ENCODE results near the gene DNMBP.
"Not testable (repeated sequence)": the region's sequence is repeated elsewhere in the genome, so short reads cannot be mapped to it uniquely, and the experiment has no call there.

Gene DNMBP

GRCh38 chr10:99855479-99856071, 154.2 kb downstream of the DNMBP start:
- no peak for DNase-seq

- DNase-seq = no peak
Measured at GRCh38 chr10:99854860-99855259, 154.9 kb downstream of the DNMBP start.

DNA sequence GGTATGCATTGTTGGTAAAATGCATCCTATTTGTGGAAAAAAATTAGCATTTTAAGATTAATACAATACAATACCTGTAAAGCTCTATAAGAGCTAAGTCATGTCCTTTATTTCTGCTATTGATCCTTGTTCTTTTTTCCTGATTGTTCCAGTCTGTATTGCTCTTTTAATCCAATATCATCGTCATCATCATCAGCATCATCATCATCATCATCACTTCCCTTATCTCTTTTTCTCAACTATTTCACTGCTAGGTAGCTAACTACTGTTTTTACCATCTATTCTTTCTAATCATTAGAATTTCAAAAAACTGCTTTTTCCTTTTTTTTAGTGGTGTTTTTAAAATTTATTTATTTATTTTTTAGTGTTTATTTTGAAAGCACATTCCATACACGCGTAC, 156.1 kb downstream of the DNMBP start:
- DNase-seq = no peak

- DNase-seq = no peak
Measured at GRCh38 chr10:99852481-99853213, 157.1 kb downstream of the DNMBP start.

GRCh38 chr10:99851825-99852224, 157.9 kb downstream of the DNMBP start:
- DNase-seq = no peak

DNA sequence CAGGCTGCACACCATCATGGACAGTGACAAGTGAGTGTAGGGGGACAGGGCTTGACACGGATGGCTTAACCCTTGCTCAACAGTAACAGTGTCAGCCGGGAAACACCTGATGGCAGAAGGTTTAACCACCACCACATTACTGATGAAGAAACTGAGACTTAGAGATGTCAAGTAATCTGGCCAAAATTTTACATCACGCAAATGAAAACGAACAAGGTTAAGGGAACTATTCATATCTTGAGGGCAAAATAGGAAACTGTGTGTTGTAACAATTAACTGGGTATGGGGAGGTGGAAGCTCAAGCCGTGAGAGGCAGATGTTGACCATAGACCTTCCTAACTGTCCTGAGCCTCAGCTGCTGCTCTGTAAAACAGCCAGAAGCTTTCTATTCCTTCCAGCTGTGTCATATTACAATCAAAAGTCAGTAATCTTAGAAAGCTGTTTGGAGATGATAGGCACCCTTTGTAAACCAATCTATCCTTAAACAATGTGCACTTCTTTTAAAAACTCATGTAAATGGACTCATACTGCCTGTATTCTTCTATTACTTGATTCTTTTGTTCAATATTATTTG, 158.9 kb downstream of the DNMBP start:
- no peak for DNase-seq

- no peak for DNase-seq
Measured at GRCh38 chr10:99850021-99850766, 159.6 kb downstream of the DNMBP start.

GRCh38 chr10:99849536-99849935, 160.2 kb downstream of the DNMBP start:
- DNase-seq = no peak

GRCh38 chr10:99849057-99849456, 160.7 kb downstream of the DNMBP start:
- no peak for DNase-seq

GRCh38 chr10:99845837-99846382, 163.8 kb downstream of the DNMBP start:
- peak; percentile 78 for DNase-seq

DNA sequence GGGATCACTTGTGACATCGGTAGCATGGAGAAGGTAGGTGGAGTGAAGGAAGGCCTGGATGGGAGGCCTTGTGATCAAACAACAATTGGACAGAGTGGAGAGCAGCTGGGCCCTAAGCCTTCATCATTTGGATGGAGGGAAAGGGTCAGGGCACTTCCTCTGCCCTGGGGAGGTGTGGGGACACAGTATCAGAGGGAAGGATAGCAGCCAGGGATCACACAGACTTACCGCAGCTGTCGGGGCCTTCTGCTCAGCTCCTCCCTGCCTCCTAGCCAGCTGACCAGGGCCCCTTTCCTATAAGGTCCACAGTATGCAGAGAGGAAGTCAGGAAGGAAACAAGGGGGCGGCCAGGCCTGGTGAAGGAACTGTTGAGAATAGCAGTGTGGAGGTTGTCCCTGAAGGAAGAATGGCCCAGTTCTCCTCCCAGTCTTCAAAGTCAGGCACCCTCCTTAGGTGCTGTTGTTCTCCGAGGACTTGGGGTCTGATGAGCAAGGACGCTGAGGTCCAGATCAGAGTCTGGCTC, 165.3 kb downstream of the DNMBP start:
- no peak for DNase-seq

- no peak for DNase-seq
Measured at GRCh38 chr10:99843310-99843709, 166.4 kb downstream of the DNMBP start.

GRCh38 chr10:99841746-99842145, 168.0 kb downstream of the DNMBP start:
- DNase-seq = no peak

- DNase-seq = not testable (repeated sequence)
Measured at GRCh38 chr10:99840859-99841258, 168.9 kb downstream of the DNMBP start.

- DNase-seq = no peak
Measured at GRCh38 chr10:99836711-99837110, 173.0 kb downstream of the DNMBP start.

DNA sequence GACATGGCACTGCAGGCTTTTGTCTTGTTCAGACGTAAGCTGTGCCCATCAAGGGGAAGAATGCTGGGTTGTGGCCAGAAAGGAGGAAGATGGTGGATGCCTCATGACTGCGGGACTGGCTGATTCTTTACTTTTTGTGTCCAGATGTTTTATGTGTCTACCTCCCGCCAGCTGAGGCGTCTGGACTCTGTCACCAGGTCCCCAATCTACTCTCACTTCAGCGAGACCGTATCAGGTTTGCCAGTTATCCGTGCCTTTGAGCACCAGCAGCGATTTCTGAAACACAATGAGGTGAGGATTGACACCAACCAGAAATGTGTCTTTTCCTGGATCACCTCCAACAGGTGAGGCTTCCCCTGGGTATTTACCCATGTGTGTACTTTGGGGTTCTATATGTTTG, 173.8 kb downstream of the DNMBP start:
- no peak for DNase-seq

DNA sequence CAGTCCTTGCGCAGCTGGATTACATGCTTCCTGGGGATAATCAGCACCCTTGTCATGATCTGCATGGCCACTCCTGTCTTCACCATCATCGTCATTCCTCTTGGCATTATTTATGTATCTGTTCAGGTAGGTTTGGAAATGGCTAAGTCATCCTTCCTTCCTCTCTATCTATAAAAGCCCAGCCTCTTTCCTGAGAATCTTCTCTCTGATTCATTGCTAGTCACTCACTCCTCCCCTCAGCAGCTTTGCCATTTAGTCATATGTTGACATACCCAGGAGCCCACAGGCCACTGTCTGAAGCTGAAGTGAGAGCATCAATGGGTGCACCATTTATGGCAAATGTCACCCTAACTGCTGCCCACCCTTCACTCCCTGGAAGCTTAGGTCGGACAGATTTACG, 175.3 kb downstream of the DNMBP start:
- DNase-seq = no peak

DNA sequence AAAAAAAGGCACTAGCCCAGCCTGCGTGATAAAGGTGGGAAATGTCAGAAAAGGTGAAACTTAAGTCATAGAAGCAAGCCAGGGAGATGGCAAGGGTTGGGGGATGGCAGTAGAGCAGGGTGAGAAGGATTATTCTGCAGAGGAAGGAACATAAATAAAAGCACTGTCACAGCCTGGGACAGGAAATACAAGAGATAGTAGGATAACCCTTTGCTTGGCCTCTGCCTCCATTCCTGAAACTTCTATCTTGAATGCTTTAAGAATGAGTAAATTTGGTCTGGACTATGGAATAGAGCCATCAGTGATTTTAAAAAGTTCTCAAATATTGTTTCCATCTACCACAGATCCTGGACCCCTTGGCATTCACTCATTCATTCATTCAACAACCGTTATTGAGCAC, 177.3 kb downstream of the DNMBP start:
- no peak for DNase-seq

DNA sequence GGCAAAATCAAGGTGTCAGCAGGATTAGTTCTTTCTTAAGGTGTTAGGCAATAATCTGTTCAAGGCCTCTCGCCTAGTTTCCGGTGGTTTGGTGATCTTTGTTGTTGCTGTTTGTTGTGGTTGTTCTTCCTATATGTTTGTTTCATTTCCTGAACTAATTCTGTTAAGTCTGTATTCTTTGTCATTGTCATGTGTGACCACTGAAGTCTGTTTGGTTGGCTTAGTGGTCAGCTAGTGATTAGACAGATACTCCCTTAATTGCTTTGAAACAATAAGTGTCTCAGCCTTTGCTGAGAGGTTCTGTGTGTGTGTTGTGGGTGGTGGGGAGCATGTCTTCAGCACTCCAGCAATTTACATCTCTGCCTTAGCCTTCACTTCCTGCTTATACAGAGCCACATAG, 181.3 kb downstream of the DNMBP start:
- no peak for DNase-seq

- no peak for DNase-seq
Measured at GRCh38 chr10:99827936-99828335, 181.8 kb downstream of the DNMBP start.
